Measurements from ENCODE around the gene DCLRE1C. TPM values are rescaled to one million over a fixed set of nuclear protein-coding genes. Genes with fewer than 3 reads are reported as not detected.

DCLRE1C gene
- total RNA-seq, 4 donors from 2014 or later = 13.0 to 114 (median 17.2) TPM

GRCh38 chr10:14879124-14879927 is 74.6 kb downstream of the DCLRE1C start:
- no peak for TF ChIP-seq CTCF (IDR thresholded peaks at IDR 0.05; ENCODE audit: low read depth)

GRCh38 chr10:14878266-14879123 is 75.4 kb downstream of the DCLRE1C start, which contains the start of gene SUV39H2:
SUV39H2 (plus strand) TSS chr10:14878866; CDS start chr10:14878889, 23 bp downstream.
- no peak for TF ChIP-seq CTCF (IDR thresholded peaks at IDR 0.05; ENCODE audit: low read depth)

- no peak for TF ChIP-seq CTCF (IDR thresholded peaks at IDR 0.05; ENCODE audit: low read depth)
Measured at GRCh38 chr10:14876764-14877163, 77.1 kb downstream of the DCLRE1C start.

- no peak for TF ChIP-seq CTCF (IDR thresholded peaks at IDR 0.05; ENCODE audit: low read depth)
Measured at GRCh38 chr10:14875941-14876340, 78.0 kb downstream of the DCLRE1C start.

GRCh38 chr10:14873090-14873760 is 80.7 kb downstream of the DCLRE1C start:
- no peak for TF ChIP-seq CTCF (IDR thresholded peaks at IDR 0.05; ENCODE audit: low read depth)

GRCh38 chr10:14860791-14861190 is 93.1 kb downstream of the DCLRE1C start:
- TF ChIP-seq CTCF (IDR thresholded peaks at IDR 0.05; ENCODE audit: low read depth) = no peak

All from subcutaneous adipose tissue (tissue), 4 donors.